H1 (cell line): ENCODE results near the gene OR1I1. TPM values are rescaled to one million over a fixed set of nuclear protein-coding genes. Genes with fewer than 3 reads are reported as not detected.

ENCODE experiments used
- CTCF ChIA-PET: fragments of 300-600 bp; sonication (Branson Sonifier 250); formaldehyde crosslinking; loops from one replicate; lab custom pipeline; 2021; ENCODE audit not compliant: partially characterized antibody; lab: Charles Lee
- POLR2A ChIA-PET: fragments of 300-600 bp; sonication (Branson Sonifier 250); formaldehyde crosslinking; loops from one replicate; lab custom pipeline; 2021; ENCODE audit warnings: inconsistent platforms; ENCODE audit not compliant: partially characterized antibody; lab: Charles Lee
- DNase-seq, 2 experiments: peaks; one replicate each; pipeline versions ENCODE4 v3.0.0 to v3.0.0-alpha.2; 2010 to 2022; ENCODE audit warnings: low spot score in 2 of 2, low read depth in 1 of 2, mixed read lengths in 1 of 2
- FAIRE-seq: peaks from 2 replicates; lab custom pipeline; 2011; peaks lifted over from hg19 to GRCh38; lab: Jason Lieb, UNC
- H2AFZ ChIP-seq: 2 replicates; pipeline ENCODE4 v1.8.1; 2012; ENCODE audit warnings: low read length, inconsistent platforms
- H2AK5ac ChIP-seq: 2 replicates; pipeline ENCODE4 v1.6.1; 2013; ENCODE audit warnings: low read depth, low read length
- H2BK120ac ChIP-seq: replicated peaks from 2 replicates; pipeline ENCODE3; 2013; ENCODE audit warnings: low read depth, low read length, inconsistent platforms
- H2BK12ac ChIP-seq: 2 replicates; pipeline ENCODE4 v1.6.1; 2013; ENCODE audit warnings: low read depth, low read length
- H2BK15ac ChIP-seq: 2 replicates; pipeline ENCODE4 v1.6.1; 2013; ENCODE audit warnings: low read length
- H2BK20ac ChIP-seq: 2 replicates; pipeline ENCODE4 v1.6.1; 2013; ENCODE audit warnings: low read length
- H2BK5ac ChIP-seq: 2 replicates; pipeline ENCODE4 v1.6.1; 2013; ENCODE audit warnings: low read depth, low read length
- H3K14ac ChIP-seq: 2 replicates; pipeline ENCODE4 v1.6.1; 2013; ENCODE audit warnings: inconsistent platforms; ENCODE audit not compliant: insufficient read length
- H3K18ac ChIP-seq: 2 replicates; pipeline ENCODE4 v1.6.1; 2013; ENCODE audit warnings: low read length; ENCODE audit errors: extremely low read depth
- H3K23ac ChIP-seq: 2 replicates; pipeline ENCODE4 v1.6.1; 2013; ENCODE audit warnings: inconsistent platforms; ENCODE audit not compliant: insufficient read length
- H3K23me2 ChIP-seq: 2 replicates; pipeline ENCODE4 v1.6.1; 2013; ENCODE audit warnings: low read depth, low read length
- H3K27ac ChIP-seq: 2 replicates; pipeline ENCODE4 v1.6.1; 2011; ENCODE audit warnings: low read depth, low read length, inconsistent platforms
- H3K27me3 ChIP-seq, 4 experiments: replicated peaks in 1 of 4; 1 replicate in 1 of 4; 2 replicates in 3 of 4; pipeline versions ENCODE4 v1.6.1 to v1.8.1; 2011 to 2013; ENCODE audit warnings: low read length in 3 of 4, mild to moderate bottlenecking in 3 of 4, inconsistent platforms in 2 of 4, mixed read lengths in 2 of 4, moderate library complexity in 1 of 4; ENCODE audit not compliant: control insufficient read depth in 3 of 4, insufficient read depth in 3 of 4; ENCODE audit errors: extremely low read depth in 1 of 4
- H3K36me3 ChIP-seq, 4 experiments: 2 replicates each; pipeline versions ENCODE4 v1.6.1 to v1.8.1; 2011 to 2013; ENCODE audit warnings: mild to moderate bottlenecking in 4 of 4, low read length in 3 of 4, moderate library complexity in 2 of 4, control low read depth in 1 of 4, inconsistent platforms in 1 of 4; ENCODE audit not compliant: insufficient read depth in 4 of 4, control insufficient read depth in 2 of 4
- H3K4ac ChIP-seq: replicated peaks from 2 replicates; pipeline ENCODE3; 2013; ENCODE audit warnings: low read length, low read depth, mixed read lengths, inconsistent platforms; ENCODE audit not compliant: insufficient read length
- H3K4me1 ChIP-seq, 4 experiments: replicated peaks in 1 of 4; 1 replicate in 1 of 4; 2 replicates in 3 of 4; pipeline versions ENCODE4 v1.6.1 to v1.8.1; 2011 to 2013; ENCODE audit warnings: low read length in 3 of 4, inconsistent platforms in 2 of 4, mixed read lengths in 1 of 4; ENCODE audit not compliant: insufficient read depth in 4 of 4, control insufficient read depth in 3 of 4
- H3K4me2 ChIP-seq, 2 experiments: 2 replicates each; pipeline versions ENCODE4 v1.6.1 to v1.8.1; 2011 to 2013; ENCODE audit warnings: low read depth in 2 of 2, low read length in 2 of 2, control low read depth in 1 of 2, inconsistent platforms in 1 of 2, mild to moderate bottlenecking in 1 of 2; ENCODE audit not compliant: insufficient read depth in 1 of 2
- H3K4me3 ChIP-seq, 4 experiments: fragments of 200-600, 300-600 bp in 1 of 4; sonication (generic), shearing (Covaris generic), sonication (Bioruptor Twin) in 1 of 4; 2 replicates each; pipeline versions ENCODE4 v1.5.1 to v1.8.1; 2011 to 2016; ENCODE audit warnings: low read length in 4 of 4, low read depth in 3 of 4, control low read depth in 2 of 4, inconsistent platforms in 2 of 4, mild to moderate bottlenecking in 2 of 4, mixed read lengths in 1 of 4, moderate library complexity in 1 of 4; ENCODE audit not compliant: insufficient read depth in 2 of 4; ENCODE audit errors: extremely low read depth in 1 of 4
- H3K56ac ChIP-seq: replicated peaks from 2 replicates; pipeline ENCODE3; 2013; ENCODE audit warnings: low read depth, mild to moderate bottlenecking, mixed read lengths, low read length, inconsistent platforms; ENCODE audit not compliant: insufficient read length
- H3K79me1 ChIP-seq: 2 replicates; pipeline ENCODE4 v1.6.1; 2013; ENCODE audit warnings: low read depth, low read length, control low read depth
- H3K79me2 ChIP-seq, 2 experiments: 2 replicates each; pipeline versions ENCODE4 v1.6.1 to v1.8.1; 2012 to 2013; ENCODE audit warnings: low read length in 2 of 2, mild to moderate bottlenecking in 2 of 2, inconsistent platforms in 1 of 2; ENCODE audit not compliant: insufficient read depth in 2 of 2, control insufficient read depth in 1 of 2
- H3K9ac ChIP-seq, 4 experiments: replicated peaks in 1 of 4; 1 replicate in 1 of 4; 2 replicates in 3 of 4; pipeline versions ENCODE4 v1.6.1 to v1.8.1; 2011 to 2013; ENCODE audit warnings: low read depth in 3 of 4, low read length in 3 of 4, control low read depth in 2 of 4, mild to moderate bottlenecking in 2 of 4, moderate library complexity in 2 of 4, inconsistent platforms in 1 of 4; ENCODE audit errors: extremely low read depth in 1 of 4
- H3K9me3 ChIP-seq, 2 experiments: 2 replicates each; pipeline versions ENCODE4 v1.6.1 to v1.8.1; 2012 to 2013; ENCODE audit warnings: mild to moderate bottlenecking in 2 of 2, moderate library complexity in 2 of 2, control low read depth in 1 of 2, inconsistent platforms in 1 of 2, low read depth in 1 of 2, low read length in 1 of 2, mixed read lengths in 1 of 2; ENCODE audit not compliant: insufficient read depth in 2 of 2
- H4K20me1 ChIP-seq, 2 experiments: replicated peaks in 1 of 2; 2 replicates each; pipeline versions ENCODE3 to v1.8.1; 2011 to 2013; ENCODE audit warnings: inconsistent platforms in 2 of 2, low read length in 2 of 2, mild to moderate bottlenecking in 1 of 2; ENCODE audit not compliant: insufficient read depth in 2 of 2, control insufficient read depth in 1 of 2
- H4K5ac ChIP-seq: 2 replicates; pipeline ENCODE4 v1.6.1; 2013; ENCODE audit warnings: low read length, low read depth, mixed read lengths, inconsistent platforms; ENCODE audit not compliant: insufficient read length
- H4K8ac ChIP-seq: 2 replicates; pipeline ENCODE4 v1.8.0; 2013; ENCODE audit warnings: mild to moderate bottlenecking, moderate library complexity, low read length, inconsistent platforms; ENCODE audit not compliant: insufficient read depth; ENCODE audit errors: extremely low read depth
- H4K91ac ChIP-seq: replicated peaks from 2 replicates; pipeline ENCODE3; 2013; ENCODE audit warnings: low read length, mixed read lengths, inconsistent platforms; ENCODE audit not compliant: insufficient read length
- SP1 ChIP-seq: IDR thresholded peaks from 2 replicates; pipeline ENCODE4 v1.6.1; 2011; ENCODE audit warnings: low read depth, low read length
- WGBS, 2 experiments: shearing (Covaris generic) in 1 of 2; methylation state at CpG; one replicate each; pipeline versions ENCODE4 v1.1.6 to v1.1.7; 2013 to 2015; ENCODE audit warnings: low lambda C conversion rate in 2 of 2, mixed read lengths in 2 of 2, inconsistent platforms in 1 of 2, low coverage in 1 of 2, missing lambda C conversion rate in 1 of 2; ENCODE audit not compliant: insufficient replicate concordance in 2 of 2, insufficient coverage in 1 of 2, insufficient read length in 1 of 2; ENCODE audit errors: extremely low coverage in 1 of 2, missing lambda C conversion rate in 1 of 2; 5-methylcytosine and 5-hydroxymethylcytosine counted together
- polyA plus RNA-seq, 7 experiments: library from polyadenylated mRNA; depleted of rRNA in 3 of 7; stranded (reverse) in 5 of 7; unstranded in 2 of 7; fragments of >200 nt in 5 of 7; fragments of 200-250 nt in 2 of 7; gene quantifications; 1 replicate in 5 of 7; 2 replicates in 1 of 7; 4 replicates in 1 of 7; pipeline versions ENCODE4 v1.2.1 to v1.2.3, GENCODE V29; 2011 to 2013; ENCODE audit warnings: missing spikeins in 2 of 7, mixed read lengths in 2 of 7
- total RNA-seq: library from RNA; stranded (reverse); fragmentation: NEBNext Ultra II Directional; extraction: Animal tissue kit (Norgen Biotek cat#: 25700); gene quantifications from 2 replicates; pipeline ENCODE4 v1.2.1, GENCODE V29; 2021

OR1I1 gene
- total and polyA plus RNA-seq, 2 of the 8 experiments (the other 6 are each of a cell fraction or from before 2014, with no cell fraction given) = not detected

- Histone ChIP-seq H2BK15ac (no peak overlapping the region), H3K4me3 (no peak overlapping the region), H3K79me2 (peaks cover 0 to 11% of the 10 kb centered on the region in 2 experiments; a peak in 2 of 4 replicates), H4K20me1 (peaks cover 0 to 7% of the 10 kb centered on the region in 2 experiments), H4K5ac (no peak overlapping the region), H3K9me3 (peaks cover 0 to under 1% of the 10 kb centered on the region in 2 experiments; a peak in 2 of 4 replicates), H3K23ac (no peak overlapping the region), H3K79me1 (no peaks in the 10 kb centered on the region; the same call in 1 of the 2 replicates), H3K23me2 (peaks cover 13% of the 10 kb centered on the region), H3K9ac (no peak overlapping the region), H4K91ac (no peak overlapping the region), H3K36me3 (peaks cover 15 to 50% (median 36%) of the 10 kb centered on the region in 4 experiments), H3K27me3 (no peaks in the 10 kb centered on the region), H3K27ac (no peak overlapping the region), H2BK12ac (no peak overlapping the region), H2BK20ac (no peak overlapping the region), H3K4me2 (no peak overlapping the region), H4K8ac (no peak overlapping the region), H3K18ac (no peak overlapping the region), H2BK120ac (no peak overlapping the region)
- 96% methylated on average over 31 of the region's 49 CpGs; no CpG with 5 or more reads in 1 of the 2 experiments for WGBS, 2 experiments
- no peak for FAIRE-seq
- CTCF ChIA-PET = interaction anchor here (1.1 to 4.5 kb wide), 4 partner anchors 9 to 68 kb away, joined by 3 to 37 read pairs (median 9); no protein-coding TSS in a partner anchor
- no peak for TF ChIP-seq SP1
- TF ChIP-seq, all 59 proteins: peak for 0
- no peak overlapping the region for H3K4ac ChIP-seq
- no peak overlapping the region for H3K14ac ChIP-seq
- no peak overlapping the region for H3K56ac ChIP-seq
- peaks cover 4 to 10% (median 6%) of the 10 kb centered on the region in 4 experiments for H3K4me1 ChIP-seq
- H2AFZ ChIP-seq = no peak overlapping the region
- no peak overlapping the region for H2AK5ac ChIP-seq
- H2BK5ac ChIP-seq = no peak overlapping the region
- no peak for DNase-seq
- POLR2A ChIA-PET = interaction anchor here (1.1 to 7.9 kb wide), 3 partner anchors 8 to 48 kb away, joined by 6 to 67 read pairs (median 52); a partner anchor contains a TSS
Measured at GRCh38 chr19:15109768-15110417, 27.9 kb downstream of the OR1I1 start.
